Cardiac muscle cell (in vitro differentiated cells and primary cell): ENCODE results near the gene PTPRF. TPM values are rescaled to one million over a fixed set of nuclear protein-coding genes. Genes with fewer than 3 reads are reported as not detected.

Source experiments
- DNase-seq, 2 donors: peaks; one replicate each; pipeline versions ENCODE4 v3.0.0 to v3.0.0-alpha.2; 2010 to 2017; ENCODE audit warnings: low read depth in 1 of 2, low spot score in 1 of 2
- H3K27ac ChIP-seq: fragments of 200-600 bp; sonication (generic); 2 replicates; pipeline ENCODE4 v1.5.1; 2016
- H3K27me3 ChIP-seq: fragments of 200-600 bp; sonication (generic); 2 replicates; pipeline ENCODE4 v1.6.0; 2016; ENCODE audit warnings: control low read depth
- H3K36me3 ChIP-seq: fragments of 200-600 bp; sonication (generic); 2 replicates; pipeline ENCODE4 v1.5.1; 2016; ENCODE audit warnings: control low read depth
- H3K4me1 ChIP-seq: fragments of 200-600 bp; sonication (generic); 2 replicates; pipeline ENCODE4 v1.8.1; 2017; ENCODE audit warnings: low read depth, mild to moderate bottlenecking, mixed run types
- H3K4me3 ChIP-seq: fragments of 200-600 bp; sonication (generic); 2 replicates; pipeline ENCODE4 v1.5.1; 2016; ENCODE audit warnings: mild to moderate bottlenecking
- H3K9me3 ChIP-seq: fragments of 200-600 bp; sonication (generic); 2 replicates; pipeline ENCODE4 v1.5.1; 2017; ENCODE audit warnings: low read depth, mild to moderate bottlenecking, control low read depth
- CTCF ChIP-seq: IDR thresholded peaks from 2 replicates; pipeline ENCODE4 v1.5.1; 2012; ENCODE audit warnings: low read depth, mild to moderate bottlenecking, low read length
- polyA plus RNA-seq: library from polyadenylated mRNA; unstranded; fragments of >200 nt; fragmentation: Nextera tagmentation; extraction: Ambion mirVana; gene quantifications from 2 replicates; pipeline ENCODE4 v1.2.1, GENCODE V29; 2016
- total RNA-seq: library from RNA; depleted of rRNA; stranded (reverse); fragments of >200 nt; gene quantifications from 2 replicates; pipeline ENCODE4 v1.2.3, GENCODE V29; 2016

The PTPRF gene
- total and polyA plus RNA-seq, 2 experiments from 2014 or later = 44.1 to 72.8 TPM

DNA sequence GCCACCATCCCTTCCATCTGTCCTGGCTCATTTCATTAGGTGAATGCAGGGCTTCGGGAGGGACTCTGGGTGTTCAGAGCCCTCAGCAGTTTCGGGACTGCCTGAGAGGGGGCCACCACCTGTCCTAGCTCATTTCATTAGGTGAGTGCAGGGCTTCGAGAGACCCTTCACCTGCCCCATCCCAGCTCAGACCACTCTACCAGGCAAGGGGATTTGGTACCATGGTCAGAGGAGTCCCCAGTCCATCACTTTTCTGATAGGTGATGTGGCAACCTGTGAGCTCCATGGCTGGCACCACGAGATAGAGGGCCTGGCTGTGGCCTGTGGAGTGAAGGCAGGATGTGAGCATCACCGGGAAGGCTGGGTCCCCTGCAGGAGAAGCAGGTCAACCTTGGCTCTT is 86.3 kb downstream of the PTPRF start:
- Histone ChIP-seq H3K4me1 (no peaks in the 10 kb centered on the region), H3K27ac (no peak overlapping the region), H3K9me3 (no peaks in the 10 kb centered on the region), H3K36me3 (peaks cover 26% of the 10 kb centered on the region), H3K4me3 (no peak overlapping the region), H3K27me3 (no peaks in the 10 kb centered on the region)
- no peak for TF ChIP-seq CTCF
- DNase-seq = no peak

- Histone ChIP-seq H3K36me3 (peaks cover 26% of the 10 kb centered on the region), H3K27me3 (no peaks in the 10 kb centered on the region), H3K4me3 (no peak overlapping the region), H3K9me3 (no peaks in the 10 kb centered on the region), H3K4me1 (no peaks in the 10 kb centered on the region), H3K27ac (no peak overlapping the region)
- no peak for TF ChIP-seq CTCF
- DNase-seq = no peak
These were observed 87.0 kb downstream of the PTPRF start for GRCh38 chr1:43617668-43618067.

- DNase-seq = no peak
- Histone ChIP-seq H3K4me1 (no peaks in the 10 kb centered on the region), H3K4me3 (no peak overlapping the region), H3K27me3 (no peaks in the 10 kb centered on the region), H3K27ac (no peak overlapping the region), H3K36me3 (peaks cover 23% of the 10 kb centered on the region), H3K9me3 (no peaks in the 10 kb centered on the region)
- no peak for TF ChIP-seq CTCF
These were observed 88.0 kb downstream of the PTPRF start for GRCh38 chr1:43618521-43619313.

DNA sequence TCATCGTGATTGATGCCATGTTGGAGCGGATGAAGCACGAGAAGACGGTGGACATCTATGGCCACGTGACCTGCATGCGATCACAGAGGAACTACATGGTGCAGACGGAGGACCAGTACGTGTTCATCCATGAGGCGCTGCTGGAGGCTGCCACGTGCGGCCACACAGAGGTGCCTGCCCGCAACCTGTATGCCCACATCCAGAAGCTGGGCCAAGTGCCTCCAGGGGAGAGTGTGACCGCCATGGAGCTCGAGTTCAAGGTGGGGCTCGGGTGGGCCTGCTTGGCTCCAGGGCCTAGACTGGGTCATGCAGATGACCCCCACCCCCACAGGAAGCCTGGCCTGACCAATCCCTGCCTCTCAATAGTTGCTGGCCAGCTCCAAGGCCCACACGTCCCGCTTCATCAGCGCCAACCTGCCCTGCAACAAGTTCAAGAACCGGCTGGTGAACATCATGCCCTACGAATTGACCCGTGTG is 88.7 kb downstream of the PTPRF start:
- no peaks in the 10 kb centered on the region for H3K4me1 ChIP-seq
- peaks cover 20% of the 10 kb centered on the region for H3K36me3 ChIP-seq
- no peak overlapping the region for H3K27ac ChIP-seq
- TF ChIP-seq CTCF = no peak
- no peaks in the 10 kb centered on the region for H3K27me3 ChIP-seq
- no peak overlapping the region for H3K4me3 ChIP-seq
- DNase-seq = no peak
- no peaks in the 10 kb centered on the region for H3K9me3 ChIP-seq

GRCh38 chr1:43619996-43620920 is 89.6 kb downstream of the PTPRF start:
- H3K4me1 ChIP-seq = no peaks in the 10 kb centered on the region
- no peaks in the 10 kb centered on the region for H3K9me3 ChIP-seq
- no peaks in the 10 kb centered on the region for H3K27me3 ChIP-seq
- DNase-seq = no peak
- H3K36me3 ChIP-seq = peaks cover 20% of the 10 kb centered on the region
- no peak for TF ChIP-seq CTCF
- H3K27ac ChIP-seq = no peak overlapping the region
- H3K4me3 ChIP-seq = no peak overlapping the region
